ENCODE data around the gene POLR3A. TPM values are rescaled to one million over a fixed set of nuclear protein-coding genes. Genes with fewer than 3 reads are reported as not detected.

The POLR3A gene
- total and polyA plus RNA-seq, 2 experiments from 2014 or later, result 8.0 to 9.8 TPM

- H3K36me3 ChIP-seq (replicated peaks; ENCODE audit: insufficient read depth, low read depth), result no peaks in the 10 kb centered on the region
- H3K9me3 ChIP-seq (ENCODE audit: low read depth), result no peaks in the 10 kb centered on the region
- no peaks in the 10 kb centered on the region for H4K20me1 ChIP-seq (ENCODE audit: insufficient read depth, poor library complexity, severe bottlenecking)
- H3K79me2 ChIP-seq, result no peaks in the 10 kb centered on the region
- WGBS (ENCODE audit: low lambda C conversion rate, missing lambda C conversion rate), result 80% methylated on average over 8 of the region's 8 CpGs
- H3K4me2 ChIP-seq, result no peak overlapping the region
- H3K4me1 ChIP-seq (ENCODE audit: insufficient read depth), result peaks cover 17% of the 10 kb centered on the region
- H3K4me3 ChIP-seq, result no peak overlapping the region
- H3K27ac ChIP-seq, result no peak overlapping the region
- no peak overlapping the region for H2AFZ ChIP-seq
- no peaks in the 10 kb centered on the region for H3K9me2 ChIP-seq (replicated peaks; ENCODE audit: insufficient read depth)
- TF ChIP-seq EZH2 (IDR thresholded peaks at IDR 0.05; ENCODE audit: borderline replicate concordance), result no peak
- no peak for TF ChIP-seq EZH2phosphoT487 (IDR thresholded peaks at IDR 0.05; ENCODE audit: low read depth, severe bottlenecking, unreplicated experiment)
- no peak for TF ChIP-seq CTCF (IDR thresholded peaks at IDR 0.05; ENCODE audit: poor library complexity)
- no peaks in the 10 kb centered on the region for H3K27me3 ChIP-seq
- no peak for DNase-seq (ENCODE audit: low spot score)
Measured at GRCh38 chr10:77932016-77932715, 97.1 kb downstream of the POLR3A start.

GRCh38 chr10:77927402-77928246 is 101.7 kb downstream of the POLR3A start:
- H3K4me2 ChIP-seq, result peak overlapping the region; percentile 96
- WGBS (ENCODE audit: low lambda C conversion rate, missing lambda C conversion rate), result 36% methylated on average over 20 of the region's 20 CpGs
- peak overlapping the region; percentile 94 for H3K27ac ChIP-seq
- peak; percentile 38 for DNase-seq (ENCODE audit: low spot score)
- H2AFZ ChIP-seq, result peak overlapping the region; percentile 73
- no peaks in the 10 kb centered on the region for H3K27me3 ChIP-seq
- H3K36me3 ChIP-seq (replicated peaks; ENCODE audit: insufficient read depth, low read depth), result no peaks in the 10 kb centered on the region
- H3K4me1 ChIP-seq (ENCODE audit: insufficient read depth), result peaks cover 28% of the 10 kb centered on the region
- H3K79me2 ChIP-seq, result peaks cover 33% of the 10 kb centered on the region
- H3K9me2 ChIP-seq (replicated peaks; ENCODE audit: insufficient read depth), result no peaks in the 10 kb centered on the region
- H3K9me3 ChIP-seq (ENCODE audit: low read depth), result no peaks in the 10 kb centered on the region
- no peak for TF ChIP-seq EZH2phosphoT487 (IDR thresholded peaks at IDR 0.05; ENCODE audit: low read depth, severe bottlenecking, unreplicated experiment)
- TF ChIP-seq EZH2 (IDR thresholded peaks at IDR 0.05; ENCODE audit: borderline replicate concordance), result no peak
- TF ChIP-seq CTCF (IDR thresholded peaks at IDR 0.05; ENCODE audit: poor library complexity), result no peak
- H4K20me1 ChIP-seq (ENCODE audit: insufficient read depth, poor library complexity, severe bottlenecking), result peaks cover 25% of the 10 kb centered on the region
- peak overlapping the region; percentile 79 for H3K4me3 ChIP-seq

- Histone ChIP-seq H3K27ac (peak within 1 kb of the TSS; percentile 94), H3K4me2 (peak within 1 kb of the TSS; percentile 96), H3K27me3 (no peaks in the 10 kb centered on the region), H3K9me2 (replicated peaks; ENCODE audit: insufficient read depth) (no peaks in the 10 kb centered on the region), H3K36me3 (replicated peaks; ENCODE audit: insufficient read depth, low read depth) (no peaks in the 10 kb centered on the region), H3K4me3 (peak within 1 kb of the TSS; percentile 79), H3K9me3 (ENCODE audit: low read depth) (no peaks in the 10 kb centered on the region), H3K4me1 (ENCODE audit: insufficient read depth) (peaks cover 20% of the 10 kb centered on the region), H4K20me1 (ENCODE audit: insufficient read depth, poor library complexity, severe bottlenecking) (peaks cover 32% of the 10 kb centered on the region), H3K79me2 (peaks cover 41% of the 10 kb centered on the region), H2AFZ (peak within 1 kb of the TSS; percentile 73)
- DNase-seq (ENCODE audit: low spot score), result peak; percentile 80
- TF ChIP-seq CTCF (IDR thresholded peaks at IDR 0.05; ENCODE audit: poor library complexity) (no peak), EZH2phosphoT487 (IDR thresholded peaks at IDR 0.05; ENCODE audit: low read depth, severe bottlenecking, unreplicated experiment) (no peak), EZH2 (IDR thresholded peaks at IDR 0.05; ENCODE audit: borderline replicate concordance) (no peak)
- WGBS (ENCODE audit: low lambda C conversion rate, missing lambda C conversion rate), result 0% methylated on average over 2 of the region's 95 CpGs
Measured at GRCh38 chr10:77926566-77927401, 102.5 kb downstream of the POLR3A start, which contains the start of gene DLG5. Gene DLG5 (minus strand): TSS chr10:77926755. CDS start chr10:77926520, 235 bp downstream.

Measured in hepatocyte (in vitro differentiated cells).